Left kidney (tissue), 2 donors: Measurements from ENCODE around the gene SERGEF. TPM values are rescaled to one million over a fixed set of nuclear protein-coding genes. Genes with fewer than 3 reads are reported as not detected.

ENCODE experiments used
- DNase-seq: peaks from one replicate; pipeline ENCODE4 v3.0.0-alpha.2; 2013
- polyA plus RNA-seq: library from polyadenylated mRNA; unstranded; fragments of 120-200 nt; gene quantifications from one replicate; pipeline ENCODE4 v1.2.1, GENCODE V29; 2013; ENCODE audit not compliant: insufficient read length

Gene SERGEF
- polyA plus RNA-seq, 1 donor: 18.1 TPM

- no peak for DNase-seq
These were observed 263.8 kb downstream of the SERGEF start for GRCh38 chr11:17748761-17749721.

GRCh38 chr11:17748044-17748443, 264.8 kb downstream of the SERGEF start:
- no peak for DNase-seq

GRCh38 chr11:17747131-17747955, 265.5 kb downstream of the SERGEF start:
- DNase-seq: no peak

- no peak for DNase-seq
These were observed 266.8 kb downstream of the SERGEF start for GRCh38 chr11:17746096-17746495.

- no peak for DNase-seq
These were observed 267.6 kb downstream of the SERGEF start for GRCh38 chr11:17745023-17745772.

GRCh38 chr11:17744151-17744940, 268.5 kb downstream of the SERGEF start:
- no peak for DNase-seq

GRCh38 chr11:17743808-17744119, 269.1 kb downstream of the SERGEF start:
- no peak for DNase-seq

- DNase-seq: no peak
These were observed 269.6 kb downstream of the SERGEF start for GRCh38 chr11:17743026-17743807.

- no peak for DNase-seq
These were observed 270.8 kb downstream of the SERGEF start for GRCh38 chr11:17742019-17742418.

GRCh38 chr11:17741487-17741886, 271.4 kb downstream of the SERGEF start:
- no peak for DNase-seq

GRCh38 chr11:17740649-17741235, 272.1 kb downstream of the SERGEF start:
- no peak for DNase-seq

GRCh38 chr11:17739945-17740338, 272.9 kb downstream of the SERGEF start:
- DNase-seq: no peak

GRCh38 chr11:17738151-17738973, 274.5 kb downstream of the SERGEF start:
- no peak for DNase-seq

Other genes starting within 250 kb of the SERGEF start
- 3.0 TPM for gene TPH1, start 33.2 kb upstream of the SERGEF start, polyA plus RNA-seq
- 42.9 TPM for gene SAAL1, start 93.0 kb upstream of the SERGEF start, polyA plus RNA-seq
- not detected for gene MRGPRX3, start 119.5 kb upstream of the SERGEF start, polyA plus RNA-seq
- gene MRGPRX4, start 159.8 kb upstream of the SERGEF start, polyA plus RNA-seq: not detected
- gene SAA4, start 223.8 kb upstream of the SERGEF start, polyA plus RNA-seq: not detected
- not detected for gene SAA2, start 235.6 kb upstream of the SERGEF start, polyA plus RNA-seq